Measurements from ENCODE around the gene CDC42BPA.

DNA sequence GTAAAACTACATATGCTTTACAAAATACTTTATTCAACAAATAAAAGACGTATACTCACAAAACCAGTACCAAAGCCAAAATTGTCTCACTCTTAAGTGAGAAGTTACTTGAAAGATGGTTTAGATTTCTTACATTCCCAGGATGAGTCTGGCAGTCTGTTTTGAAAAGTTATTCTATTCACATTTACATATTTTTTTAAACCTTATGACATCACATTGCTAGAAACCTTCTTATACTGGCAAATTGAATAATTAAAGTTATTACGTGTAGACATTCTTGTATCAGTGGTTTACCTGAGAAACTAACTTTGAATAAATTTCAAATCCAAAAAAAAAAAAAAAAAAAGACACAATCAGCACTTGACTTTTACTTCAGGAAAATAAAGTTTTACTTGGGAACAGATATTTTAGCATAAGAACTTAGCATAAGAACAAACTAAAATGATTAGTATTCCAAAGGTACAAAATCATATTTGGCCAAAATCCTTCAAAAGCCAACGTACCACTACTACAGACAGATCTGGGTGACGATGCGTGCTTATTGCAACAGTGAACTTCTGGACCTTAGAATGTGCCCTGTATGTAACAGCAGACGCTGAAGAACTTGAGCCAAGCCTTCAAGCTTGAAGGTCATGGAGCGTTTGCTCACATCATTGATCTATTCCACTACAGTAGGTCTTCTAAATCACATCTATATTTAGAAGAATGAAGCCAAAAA lies 2.5 kb downstream of the CDC42BPA start:
- TF ChIP-seq TAF1 (IDR thresholded peaks at IDR 0.05; ENCODE audit: borderline replicate concordance, low read depth, low read length) (no peak), RAD21 (IDR thresholded peaks at IDR 0.05; ENCODE audit: low read length) (no peak), MXI1 (IDR thresholded peaks at IDR 0.05; ENCODE audit: low read depth, low read length) (no peak), EZH2phosphoT487 (IDR thresholded peaks at IDR 0.05; ENCODE audit: borderline replicate concordance, low read depth) (no peak), POLR2AphosphoS5 (IDR thresholded peaks at IDR 0.05; ENCODE audit: low read depth, low read length) (no peak), NRF1 (IDR thresholded peaks at IDR 0.05; ENCODE audit: low read depth, low read length) (no peak), SMC3 (IDR thresholded peaks at IDR 0.05; ENCODE audit: low read depth, low read length) (no peak)
- TF ChIP-seq, protein P1, sequence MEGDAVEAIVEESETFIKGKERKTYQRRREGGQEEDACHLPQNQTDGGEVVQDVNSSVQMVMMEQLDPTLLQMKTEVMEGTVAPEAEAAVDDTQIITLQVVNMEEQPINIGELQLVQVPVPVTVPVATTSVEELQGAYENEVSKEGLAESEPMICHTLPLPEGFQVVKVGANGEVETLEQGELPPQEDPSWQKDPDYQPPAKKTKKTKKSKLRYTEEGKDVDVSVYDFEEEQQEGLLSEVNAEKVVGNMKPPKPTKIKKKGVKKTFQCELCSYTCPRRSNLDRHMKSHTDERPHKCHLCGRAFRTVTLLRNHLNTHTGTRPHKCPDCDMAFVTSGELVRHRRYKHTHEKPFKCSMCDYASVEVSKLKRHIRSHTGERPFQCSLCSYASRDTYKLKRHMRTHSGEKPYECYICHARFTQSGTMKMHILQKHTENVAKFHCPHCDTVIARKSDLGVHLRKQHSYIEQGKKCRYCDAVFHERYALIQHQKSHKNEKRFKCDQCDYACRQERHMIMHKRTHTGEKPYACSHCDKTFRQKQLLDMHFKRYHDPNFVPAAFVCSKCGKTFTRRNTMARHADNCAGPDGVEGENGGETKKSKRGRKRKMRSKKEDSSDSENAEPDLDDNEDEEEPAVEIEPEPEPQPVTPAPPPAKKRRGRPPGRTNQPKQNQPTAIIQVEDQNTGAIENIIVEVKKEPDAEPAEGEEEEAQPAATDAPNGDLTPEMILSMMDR (IDR thresholded peaks at IDR 0.05) = no peak
- TF ChIP-seq, protein P2, sequence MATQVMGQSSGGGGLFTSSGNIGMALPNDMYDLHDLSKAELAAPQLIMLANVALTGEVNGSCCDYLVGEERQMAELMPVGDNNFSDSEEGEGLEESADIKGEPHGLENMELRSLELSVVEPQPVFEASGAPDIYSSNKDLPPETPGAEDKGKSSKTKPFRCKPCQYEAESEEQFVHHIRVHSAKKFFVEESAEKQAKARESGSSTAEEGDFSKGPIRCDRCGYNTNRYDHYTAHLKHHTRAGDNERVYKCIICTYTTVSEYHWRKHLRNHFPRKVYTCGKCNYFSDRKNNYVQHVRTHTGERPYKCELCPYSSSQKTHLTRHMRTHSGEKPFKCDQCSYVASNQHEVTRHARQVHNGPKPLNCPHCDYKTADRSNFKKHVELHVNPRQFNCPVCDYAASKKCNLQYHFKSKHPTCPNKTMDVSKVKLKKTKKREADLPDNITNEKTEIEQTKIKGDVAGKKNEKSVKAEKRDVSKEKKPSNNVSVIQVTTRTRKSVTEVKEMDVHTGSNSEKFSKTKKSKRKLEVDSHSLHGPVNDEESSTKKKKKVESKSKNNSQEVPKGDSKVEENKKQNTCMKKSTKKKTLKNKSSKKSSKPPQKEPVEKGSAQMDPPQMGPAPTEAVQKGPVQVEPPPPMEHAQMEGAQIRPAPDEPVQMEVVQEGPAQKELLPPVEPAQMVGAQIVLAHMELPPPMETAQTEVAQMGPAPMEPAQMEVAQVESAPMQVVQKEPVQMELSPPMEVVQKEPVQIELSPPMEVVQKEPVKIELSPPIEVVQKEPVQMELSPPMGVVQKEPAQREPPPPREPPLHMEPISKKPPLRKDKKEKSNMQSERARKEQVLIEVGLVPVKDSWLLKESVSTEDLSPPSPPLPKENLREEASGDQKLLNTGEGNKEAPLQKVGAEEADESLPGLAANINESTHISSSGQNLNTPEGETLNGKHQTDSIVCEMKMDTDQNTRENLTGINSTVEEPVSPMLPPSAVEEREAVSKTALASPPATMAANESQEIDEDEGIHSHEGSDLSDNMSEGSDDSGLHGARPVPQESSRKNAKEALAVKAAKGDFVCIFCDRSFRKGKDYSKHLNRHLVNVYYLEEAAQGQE (IDR thresholded peaks at IDR 0.05; ENCODE audit: low read depth, low read length) = no peak
